ENCODE data around the gene LEKR1. TPM values are rescaled to one million over a fixed set of nuclear protein-coding genes. Genes with fewer than 3 reads are reported as not detected.

Gene LEKR1
- total and polyA plus RNA-seq, 2 of the 13 experiments (the other 11 are each of a cell fraction or from before 2014, with no cell fraction given): 0.49 to 1.5 TPM

- Histone ChIP-seq H3K27ac (ENCODE audit: extremely low read length, insufficient read depth, low read length) (no peak overlapping the region), H3K4me1 (ENCODE audit: insufficient read depth, low read length) (no peaks in the 10 kb centered on the region), H3K79me2 (ENCODE audit: insufficient read depth, low read length) (no peaks in the 10 kb centered on the region), H3K27me3 (ENCODE audit: control insufficient read depth in 1 of 2, insufficient read depth in 2 of 2, low read length in 2 of 2) (no peaks in the 10 kb centered on the region), H4K20me1 (ENCODE audit: insufficient read depth, low read length) (no peaks in the 10 kb centered on the region), H3K4me3 (replicated peaks in 1 of 3; ENCODE audit: insufficient read depth in 1 of 3, low read depth in 2 of 3, low read length in 3 of 3) (no peak overlapping the region), H2AFZ (ENCODE audit: low read length) (no peak overlapping the region), H3K36me3 (replicated peaks in 1 of 2; ENCODE audit: control insufficient read depth in 1 of 2, insufficient read depth in 2 of 2, low read length in 2 of 2) (no peaks in the 10 kb centered on the region), H3K4me2 (ENCODE audit: low read depth, low read length) (no peak overlapping the region), H3K9ac (ENCODE audit: insufficient read depth, low read depth, low read length) (no peak overlapping the region), H3K9me3 (ENCODE audit: low read length) (no peaks in the 10 kb centered on the region)
- BruUV-seq (replicated peaks): no TSS peak
- ChIA-PET CTCF (ENCODE audit: low intra/inter-chr PET ratio, low total read pairs) (no interaction called here), POLR2A (no interaction called here)
- FAIRE-seq (no peak), ATAC-seq (no peak), DNase-seq (ENCODE audit: low spot score) (no peak)
- in situ Hi-C loops (cut with HindIII; ENCODE audit: extremely low pct_ligation_motif_present, low pct_unique_long_range_greater_than_20kb): no loop called here
- intact Hi-C loops (cut with micrococcal nuclease; ENCODE audit: unreplicated experiment): no loop called here
- TF ChIP-seq ZNF280B (CRISPR knock-in tag; IDR thresholded peaks at IDR 0.05; ENCODE audit: borderline replicate concordance) (no peak), NR1H2 (CRISPR knock-in tag; IDR thresholded peaks at IDR 0.05; ENCODE audit: borderline replicate concordance, low read depth) (no peak), ZNF781 (CRISPR knock-in tag; IDR thresholded peaks at IDR 0.05; ENCODE audit: borderline replicate concordance, not compliant biosample characterization) (no peak), KLF11 (CRISPR knock-in tag; IDR thresholded peaks at IDR 0.05) (no peak), LRRFIP1 (CRISPR knock-in tag; conservative IDR thresholded peaks at IDR 0.05) (no peak), EEA1 (CRISPR knock-in tag; IDR thresholded peaks at IDR 0.05; ENCODE audit: borderline replicate concordance) (no peak), PATZ1 (CRISPR knock-in tag; IDR thresholded peaks at IDR 0.05) (no peak), ATF5 (CRISPR knock-in tag; IDR thresholded peaks at IDR 0.05; ENCODE audit: low read depth) (no peak), CSRNP2 (CRISPR knock-in tag; conservative IDR thresholded peaks at IDR 0.05; ENCODE audit: low read depth) (no peak), SMARCC2 (IDR thresholded peaks at IDR 0.05) (no peak)
Observed at GRCh38 chr3:157021679-157022078, 195.5 kb downstream of the LEKR1 start.
